SK-N-SH (cell line): ENCODE measurements around the gene ZNF628. TPM values are rescaled to one million over a fixed set of nuclear protein-coding genes. Genes with fewer than 3 reads are reported as not detected.
A peak's percentile ranks its signal among the peaks of the same experiment; 100 is the strongest.

Experiments used
- CTCF ChIA-PET: fragments of 300-600, 350-600 bp; formaldehyde crosslinking; extraction: SDS; loops from one replicate; lab custom pipeline; 2021; lab: Yijun Ruan, JAX
- POLR2A ChIA-PET: fragments of 350-600 bp; sonication (Branson Sonifier 250); formaldehyde crosslinking; extraction: SDS; loops from one replicate; lab custom pipeline; 2020; ENCODE audit warnings: antibody characterized with exemption, inconsistent platforms; lab: Yijun Ruan, JAX
- DNase-seq: peaks from one replicate; pipeline ENCODE4 v3.0.0; 2012
- H2AFZ ChIP-seq: fragments of 200-600 bp; sonication (generic); 2 replicates; pipeline ENCODE4 v1.8.1; 2016; ENCODE audit warnings: antibody characterized with exemption, mild to moderate bottlenecking, low read depth
- H3F3A ChIP-seq: fragments of 200-600 bp; sonication (generic); replicated peaks from 2 replicates; pipeline ENCODE3; 2016; ENCODE audit warnings: antibody characterized with exemption, mild to moderate bottlenecking; ENCODE audit not compliant: insufficient read depth
- H3K27ac ChIP-seq, 2 experiments: fragments of 200-500 bp in 1 of 2; fragments of 200-600 bp in 1 of 2; sonication (Bioruptor generic) in 1 of 2; sonication (generic), shearing (Covaris generic) in 1 of 2; 2 replicates each; pipeline versions ENCODE4 v1.5.1 to v1.6.1; 2014 to 2016; ENCODE audit warnings: low read depth in 2 of 2, inconsistent platforms in 1 of 2, low read length in 1 of 2, mild to moderate bottlenecking in 1 of 2, mixed read lengths in 1 of 2
- H3K27me3 ChIP-seq: fragments of 200-600 bp; sonication (generic), shearing (Covaris generic); 2 replicates; pipeline ENCODE4 v1.6.1; 2016; ENCODE audit warnings: mixed run types; ENCODE audit not compliant: insufficient read depth
- H3K36me3 ChIP-seq, 2 experiments: fragments of 200-500 bp in 1 of 2; fragments of 200-600 bp in 1 of 2; sonication (Bioruptor generic) in 1 of 2; sonication (generic) in 1 of 2; replicated peaks in 1 of 2; 2 replicates each; pipeline versions ENCODE3 to v1.5.1; 2014 to 2016; ENCODE audit warnings: low read length in 1 of 2, mild to moderate bottlenecking in 1 of 2; ENCODE audit not compliant: insufficient read depth in 2 of 2, control insufficient read depth in 1 of 2
- H3K4me1 ChIP-seq, 2 experiments: fragments of 200-500 bp in 1 of 2; fragments of 200-600 bp in 1 of 2; sonication (Bioruptor generic) in 1 of 2; sonication (generic), shearing (Covaris generic) in 1 of 2; 2 replicates each; pipeline versions ENCODE4 v1.5.1 to v1.6.1; 2014 to 2016; ENCODE audit warnings: low read depth in 1 of 2, low read length in 1 of 2, mixed run types in 1 of 2; ENCODE audit not compliant: insufficient read depth in 2 of 2, control insufficient read depth in 1 of 2
- H3K4me2 ChIP-seq: fragments of 200-600 bp; sonication (generic), shearing (Covaris generic); 2 replicates; pipeline ENCODE4 v1.6.1; 2017; ENCODE audit warnings: mixed run types
- H3K4me3 ChIP-seq, 2 experiments: fragments of 200-500 bp in 1 of 2; fragments of 200-600 bp in 1 of 2; sonication (Bioruptor generic) in 1 of 2; sonication (generic), shearing (Covaris generic) in 1 of 2; 2 replicates each; pipeline versions ENCODE4 v1.5.1 to v1.8.1; 2014 to 2016; ENCODE audit warnings: low read depth in 2 of 2, inconsistent platforms in 1 of 2, low read length in 1 of 2, mild to moderate bottlenecking in 1 of 2, mixed read lengths in 1 of 2, moderate library complexity in 1 of 2
- H3K79me2 ChIP-seq: fragments of 200-600 bp; sonication (generic); 2 replicates; pipeline ENCODE4 v1.8.1; 2017; ENCODE audit warnings: mild to moderate bottlenecking; ENCODE audit not compliant: insufficient read depth
- H3K9ac ChIP-seq: fragments of 200-600 bp; sonication (generic); 2 replicates; pipeline ENCODE4 v1.6.1; 2017; ENCODE audit warnings: mixed run types
- H3K9me2 ChIP-seq: fragments of 200-600 bp; sonication (generic); 2 replicates; pipeline ENCODE4 v1.6.1; 2017; ENCODE audit warnings: mixed run types
- H3K9me3 ChIP-seq: fragments of 200-600 bp; sonication (generic); 2 replicates; pipeline ENCODE4 v1.6.1; 2017; ENCODE audit warnings: mixed run types, mild to moderate bottlenecking, moderate library complexity
- H4K20me1 ChIP-seq: fragments of 200-600 bp; sonication (generic); 2 replicates; pipeline ENCODE4 v1.6.1; 2017; ENCODE audit warnings: mild to moderate bottlenecking, mixed run types; ENCODE audit not compliant: insufficient read depth
- CHD2 ChIP-seq: fragments of 150-350 bp; IDR thresholded peaks from 2 replicates; pipeline ENCODE4 v1.6.1; 2018; ENCODE audit warnings: low read length; ENCODE audit not compliant: partially characterized antibody
- CTCF ChIP-seq: fragments of 200-600 bp; sonication (generic); IDR thresholded peaks from 2 replicates; pipeline ENCODE4 v1.6.1; 2017; ENCODE audit warnings: antibody characterized with exemption, mild to moderate bottlenecking, moderate library complexity
- ELF1 ChIP-seq: IDR thresholded peaks from 2 replicates; pipeline ENCODE4 v1.4.0; 2012
- EZH2phosphoT487 ChIP-seq: fragments of 200-600 bp; sonication (generic); IDR thresholded peaks from 2 replicates; pipeline ENCODE4 v1.6.1; 2017; ENCODE audit warnings: low read depth, mixed run types, mild to moderate bottlenecking, antibody characterized with exemption, moderate library complexity, borderline replicate concordance
- FOXJ3 ChIP-seq: sonication (generic); formaldehyde crosslinking; IDR thresholded peaks from 2 replicates; pipeline ENCODE4 v1.5.1; 2020; ENCODE audit warnings: mild to moderate bottlenecking, missing genetic modification reagents
- GATA2 ChIP-seq: sonication (generic); formaldehyde crosslinking; IDR thresholded peaks from 2 replicates; pipeline ENCODE4 v1.5.0; 2020; ENCODE audit warnings: mild to moderate bottlenecking, missing genetic modification reagents
- IRF3 ChIP-seq: fragments of 150-350 bp; IDR thresholded peaks from 2 replicates; pipeline ENCODE4 v1.6.1; 2016; ENCODE audit warnings: mild to moderate bottlenecking, low read depth, low read length
- NRF1 ChIP-seq: IDR thresholded peaks from 2 replicates; pipeline ENCODE4 v1.6.1; 2012; ENCODE audit warnings: low read depth, mild to moderate bottlenecking, low read length
- REST ChIP-seq: IDR thresholded peaks from 2 replicates; pipeline ENCODE4 v1.6.1; 2012; ENCODE audit warnings: mild to moderate bottlenecking, low read depth, low read length, moderate library complexity
- TCF12 ChIP-seq: IDR thresholded peaks from 2 replicates; pipeline ENCODE4 v1.4.0; 2012
- YY1 ChIP-seq: IDR thresholded peaks from 2 replicates; pipeline ENCODE4 v1.4.0; 2012; ENCODE audit warnings: low read depth, mild to moderate bottlenecking
- WGBS: methylation state at CpG from one replicate; pipeline ENCODE4 v1.1.6; 2017; ENCODE audit warnings: low lambda C conversion rate; 5-methylcytosine and 5-hydroxymethylcytosine counted together
- polyA plus RNA-seq, 3 experiments: library from polyadenylated mRNA; depleted of rRNA; stranded (reverse); fragments of >200 nt; gene quantifications; 2 replicates each; pipeline ENCODE4 v1.2.3, GENCODE V29; 2012

ZNF628 gene
- polyA plus RNA-seq, 1 of the 3 experiments (the other 2 are of a cell fraction) = 1.6 TPM

- TF ChIP-seq TCF12 (no peak), CHD2 (no peak), REST (no peak), IRF3 (no peak), GATA2 (CRISPR knock-in tag) (no peak), YY1 (no peak), EZH2phosphoT487 (no peak), FOXJ3 (CRISPR knock-in tag) (no peak)
- DNase-seq = no peak
- H3K27me3 ChIP-seq = peaks cover 19% of the 10 kb centered on the region
- no peaks in the 10 kb centered on the region for H3K36me3 ChIP-seq
- no peaks in the 10 kb centered on the region for H4K20me1 ChIP-seq
- H3K4me2 ChIP-seq = no peak overlapping the region
- no peak overlapping the region for H3K4me3 ChIP-seq
- H3K79me2 ChIP-seq = no peaks in the 10 kb centered on the region
- POLR2A ChIA-PET = no interaction called here
- no peaks in the 10 kb centered on the region for H3F3A ChIP-seq
- CTCF ChIA-PET = interaction anchor here (0.8 to 1.8 kb wide), 4 partner anchors 17 to 295 kb away, joined by 3 to 7 read pairs (median 4); no protein-coding TSS in a partner anchor
- no peaks in the 10 kb centered on the region for H3K9me3 ChIP-seq
- H3K27ac ChIP-seq = no peak overlapping the region
- H3K9me2 ChIP-seq = no peaks in the 10 kb centered on the region
- no peak overlapping the region for H3K9ac ChIP-seq
- WGBS = 47% methylated on average over 8 of the region's 8 CpGs
- peaks cover 0 to 6% of the 10 kb centered on the region in 2 experiments; a peak in 1 of 4 replicates for H3K4me1 ChIP-seq
- H2AFZ ChIP-seq = no peak overlapping the region
Observed at GRCh38 chr19:55436847-55437246, 39.6 kb upstream of the ZNF628 start.

- no peak overlapping the region for H3K27ac ChIP-seq
- H3K79me2 ChIP-seq = no peaks in the 10 kb centered on the region
- H3K27me3 ChIP-seq = peaks cover 21% of the 10 kb centered on the region
- H3F3A ChIP-seq = no peaks in the 10 kb centered on the region
- no peaks in the 10 kb centered on the region for H3K36me3 ChIP-seq
- no peaks in the 10 kb centered on the region for H3K9me3 ChIP-seq
- peaks cover 0 to 6% of the 10 kb centered on the region in 2 experiments; a peak in 1 of 4 replicates for H3K4me1 ChIP-seq
- H4K20me1 ChIP-seq = no peaks in the 10 kb centered on the region
- no peak for DNase-seq
- no peak overlapping the region for H3K4me2 ChIP-seq
- H2AFZ ChIP-seq = no peak overlapping the region
- 34% methylated on average over 15 of the region's 17 CpGs for WGBS
- TF ChIP-seq CTCF = no peak
- no peak for TF ChIP-seq NRF1
- TF ChIP-seq REST = peak; percentile 99
- no peak for TF ChIP-seq ELF1
- CTCF ChIA-PET = interaction anchor here (1.3 to 1.8 kb wide), 3 partner anchors 17 to 296 kb away, joined by 3 to 7 read pairs (median 4); no protein-coding TSS in a partner anchor
- POLR2A ChIA-PET = no interaction called here
- no peak overlapping the region for H3K4me3 ChIP-seq
- no peak overlapping the region for H3K9ac ChIP-seq
- H3K9me2 ChIP-seq = no peaks in the 10 kb centered on the region
Observed at GRCh38 chr19:55437410-55437809, 39.0 kb upstream of the ZNF628 start.
